Activated T-helper 2 cell treated with anti-CD3 and anti-CD28 coated beads, Interferon-gamma antibody, Interleukin-2, Interleukin-4, amounts not matched to agents 10 μg/mL and 5 μg/mL and 100 μg/mL, durations not matched to agents 14 hours and 24 hours and 36 hours (primary cell): ENCODE measurements around the gene DHRS7. TPM values are rescaled to one million over a fixed set of nuclear protein-coding genes. Genes with fewer than 3 reads are reported as not detected.

Experiments used
- DNase-seq: peaks from one replicate; pipeline ENCODE4 v3.0.0; 2021; ENCODE audit warnings: low spot score
- H3K27ac Mint-ChIP-seq: one replicate; pipeline ENCODE4 v1.8.0; 2021; ENCODE audit warnings: mixed read lengths
- H3K27me3 Mint-ChIP-seq: one replicate; pipeline ENCODE4 v1.8.0; 2021; ENCODE audit warnings: low read depth, mixed read lengths
- H3K36me3 Mint-ChIP-seq: one replicate; pipeline ENCODE4 v1.8.0; 2021; ENCODE audit warnings: low read depth, mixed read lengths
- H3K4me1 Mint-ChIP-seq: one replicate; pipeline ENCODE4 v1.8.0; 2021; ENCODE audit warnings: low read depth, mixed read lengths
- H3K4me3 Mint-ChIP-seq: one replicate; pipeline ENCODE4 v1.8.0; 2021; ENCODE audit warnings: low read depth, mild to moderate bottlenecking, moderate library complexity, mixed read lengths
- H3K9me3 Mint-ChIP-seq: one replicate; pipeline ENCODE4 v1.8.0; 2021; ENCODE audit warnings: mixed read lengths
- intact Hi-C: fragments of 100-400 bp; cut with micrococcal nuclease; formaldehyde crosslinking; loops from one replicate; pipeline ENCODE4 v1.15.1; 2023
- total RNA-seq: library from RNA; stranded (reverse); gene quantifications from 2 replicates; pipeline ENCODE4 v1.2.3, GENCODE V29; 2022

DHRS7 gene
- total RNA-seq, 1 donor from 2014 or later: 52.9 TPM

DNA sequence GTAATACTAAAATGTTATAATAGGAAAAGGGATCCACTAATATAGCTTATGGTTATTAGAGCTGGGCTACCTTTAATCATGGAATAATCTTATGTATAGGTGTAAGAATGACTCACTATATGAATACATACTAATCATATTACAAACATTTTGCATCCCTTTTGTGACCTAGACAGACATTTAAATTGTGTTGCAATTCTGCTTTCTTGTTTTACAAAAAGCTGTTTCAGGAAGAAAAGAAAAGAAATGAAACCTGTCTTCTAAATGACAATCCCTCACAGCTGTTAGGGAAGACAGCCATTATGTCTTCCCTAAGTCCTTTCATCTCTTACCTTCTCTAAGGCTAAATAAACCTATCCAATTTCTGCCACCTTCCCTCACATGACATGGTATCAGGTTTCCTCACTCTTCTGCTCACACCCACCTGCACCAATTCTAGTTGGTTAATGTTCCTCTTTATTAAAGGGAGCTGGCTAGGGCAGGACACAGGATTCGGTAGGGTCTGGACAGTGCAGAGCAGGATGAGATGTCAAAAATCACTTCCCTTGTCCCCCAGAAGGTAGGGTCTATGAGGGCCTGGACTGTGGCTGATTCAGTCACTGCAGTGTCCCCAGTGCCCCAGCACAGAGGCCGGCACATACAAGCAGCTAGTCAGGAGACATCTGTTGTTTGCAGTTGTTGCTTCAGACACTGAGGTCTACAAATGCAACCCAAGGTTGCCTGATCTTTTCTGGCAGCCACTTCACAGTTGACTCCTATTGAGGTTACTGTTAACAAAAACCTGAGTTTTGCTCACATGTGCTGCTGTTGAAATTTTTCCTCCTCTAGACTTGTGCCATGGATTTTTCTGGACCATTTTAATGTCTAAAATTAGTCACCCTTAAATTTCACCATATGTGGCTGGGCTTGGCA lies 3.7 kb downstream of the DHRS7 start:
- H3K9me3 Mint-ChIP-seq: no peaks in the 10 kb centered on the region
- no peak overlapping the region for H3K27ac Mint-ChIP-seq
- no peaks in the 10 kb centered on the region for H3K27me3 Mint-ChIP-seq
- peaks cover 34% of the 10 kb centered on the region for H3K4me1 Mint-ChIP-seq
- peaks cover 34% of the 10 kb centered on the region for H3K36me3 Mint-ChIP-seq
- intact Hi-C loops: loop anchor here (10.0 kb wide), 1 partner anchor 697 kb away; the partner anchor contains the start of gene GPR135
- DNase-seq: no peak
- no peak overlapping the region for H3K4me3 Mint-ChIP-seq

- Mint-ChIP-seq H3K9me3 (no peaks in the 10 kb centered on the region), H3K27ac (no peak overlapping the region), H3K36me3 (peaks cover 41% of the 10 kb centered on the region), H3K4me1 (peaks cover 29% of the 10 kb centered on the region), H3K27me3 (no peaks in the 10 kb centered on the region), H3K4me3 (no peak overlapping the region)
- no peak for DNase-seq
- intact Hi-C loops: loop anchor here (10.0 kb wide), 1 partner anchor 696 kb away; the partner anchor contains the start of gene GPR135
Observed at GRCh38 chr14:60160422-60160821, 4.8 kb downstream of the DHRS7 start.

GRCh38 chr14:60154671-60155070 lies 10.5 kb downstream of the DHRS7 start:
- Mint-ChIP-seq H3K27me3 (no peaks in the 10 kb centered on the region), H3K4me1 (peaks cover 42% of the 10 kb centered on the region), H3K9me3 (no peaks in the 10 kb centered on the region), H3K27ac (peak overlapping the region; percentile 39), H3K36me3 (peaks cover 49% of the 10 kb centered on the region), H3K4me3 (no peak overlapping the region)
- DNase-seq: no peak
- intact Hi-C loops: loop anchor here (5.0 kb wide), 1 partner anchor 37 kb away; no protein-coding TSS in a partner anchor

DNA sequence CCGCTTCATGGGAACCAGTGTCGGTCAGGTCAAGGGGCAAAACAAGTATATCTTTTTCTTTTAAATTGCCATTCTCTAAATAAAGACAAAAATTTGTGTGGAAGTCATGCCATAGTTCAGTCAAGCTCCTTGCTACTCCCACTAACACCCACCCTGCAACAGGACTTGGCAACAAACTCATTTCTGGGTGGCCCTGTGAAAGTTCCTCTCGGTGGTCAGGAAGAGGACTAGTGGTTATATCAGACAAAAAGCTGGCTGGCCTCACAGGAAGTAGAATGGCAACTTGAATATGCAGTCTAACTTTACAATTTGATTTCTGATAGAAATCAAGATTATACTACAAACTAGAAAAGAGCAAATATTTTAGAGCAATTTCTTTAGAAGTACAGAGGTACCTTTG lies 11.2 kb downstream of the DHRS7 start:
- H3K4me3 Mint-ChIP-seq: no peak overlapping the region
- H3K27ac Mint-ChIP-seq: peak overlapping the region; percentile 58
- intact Hi-C loops: loop anchor here (5.0 kb wide), 1 partner anchor 37 kb away; no protein-coding TSS in a partner anchor
- H3K4me1 Mint-ChIP-seq: peaks cover 40% of the 10 kb centered on the region
- H3K9me3 Mint-ChIP-seq: no peaks in the 10 kb centered on the region
- peaks cover 52% of the 10 kb centered on the region for H3K36me3 Mint-ChIP-seq
- no peak for DNase-seq
- H3K27me3 Mint-ChIP-seq: no peaks in the 10 kb centered on the region

DNA sequence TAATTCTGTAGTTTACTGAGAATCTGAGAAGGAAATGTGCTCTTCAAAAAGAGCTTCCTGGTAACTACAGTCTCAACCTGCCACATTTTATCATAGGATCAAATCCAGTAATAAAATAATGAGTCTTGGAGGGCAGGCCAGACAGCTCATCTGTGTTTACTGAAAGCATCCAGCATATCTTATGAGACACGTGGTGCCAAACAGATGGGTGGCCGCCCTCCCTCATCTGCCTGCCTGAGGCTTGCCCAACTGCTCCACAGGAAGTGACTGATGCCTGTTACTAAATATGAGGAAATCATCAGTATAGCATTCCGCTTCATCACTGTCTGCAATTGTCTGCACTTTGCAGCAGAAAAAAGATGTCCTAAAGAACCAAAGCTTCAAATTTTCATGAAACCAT lies 13.5 kb downstream of the DHRS7 start:
- peak overlapping the region; percentile 89 for H3K27ac Mint-ChIP-seq
- H3K4me1 Mint-ChIP-seq: peaks cover 33% of the 10 kb centered on the region
- peaks cover 59% of the 10 kb centered on the region for H3K36me3 Mint-ChIP-seq
- no peaks in the 10 kb centered on the region for H3K27me3 Mint-ChIP-seq
- peak; percentile 67 for DNase-seq
- no peak overlapping the region for H3K4me3 Mint-ChIP-seq
- intact Hi-C loops: loop anchor here (1.0 to 5.0 kb wide), 3 partner anchors 13 to 58 kb away; no protein-coding TSS in a partner anchor
- no peaks in the 10 kb centered on the region for H3K9me3 Mint-ChIP-seq

DNA sequence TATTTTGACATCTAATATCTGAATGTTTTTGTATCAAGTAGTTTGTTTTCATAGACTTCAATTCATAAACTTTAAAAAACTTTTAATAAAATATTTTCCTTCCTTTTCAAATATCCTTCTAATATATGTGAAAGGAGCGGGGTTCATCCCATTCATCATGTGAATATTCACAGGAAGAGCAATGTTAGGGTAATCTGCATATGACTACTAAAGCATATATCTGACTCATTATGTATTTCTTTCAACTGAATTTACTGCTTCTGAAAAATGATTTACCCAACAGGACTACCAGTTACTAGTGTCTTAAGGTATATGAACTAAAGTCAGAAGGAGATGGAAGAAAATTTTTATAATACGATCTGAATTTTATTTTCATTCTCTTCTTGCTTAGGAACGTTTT lies 30.5 kb downstream of the DHRS7 start:
- Mint-ChIP-seq H3K4me1 (peaks cover 6% of the 10 kb centered on the region), H3K9me3 (peaks cover 3% of the 10 kb centered on the region), H3K4me3 (no peak overlapping the region), H3K27me3 (no peaks in the 10 kb centered on the region), H3K27ac (no peak overlapping the region), H3K36me3 (peaks cover 45% of the 10 kb centered on the region)
- no peak for DNase-seq
- intact Hi-C loops: no loop called here

DNA sequence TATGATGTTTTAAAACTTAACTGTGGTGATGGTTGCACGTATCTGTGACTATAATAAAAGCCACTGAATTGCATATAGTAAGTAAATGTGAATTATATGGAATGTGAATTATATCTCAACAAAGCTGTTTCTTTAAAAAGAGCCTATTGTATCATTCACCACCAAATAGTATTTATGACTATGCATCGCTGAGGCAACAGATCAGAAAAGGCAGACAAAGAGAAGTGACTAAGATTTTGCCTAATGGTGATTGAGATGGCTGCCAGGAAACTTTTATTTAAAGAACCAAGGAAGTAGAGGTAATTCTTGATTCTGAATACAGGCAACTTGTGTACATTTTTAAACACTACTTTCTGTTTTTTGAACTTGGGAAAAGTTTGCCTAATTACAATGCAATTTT lies 31.7 kb downstream of the DHRS7 start:
- no peak overlapping the region for H3K4me3 Mint-ChIP-seq
- intact Hi-C loops: no loop called here
- no peak for DNase-seq
- peaks cover 3% of the 10 kb centered on the region for H3K9me3 Mint-ChIP-seq
- H3K4me1 Mint-ChIP-seq: peaks cover 6% of the 10 kb centered on the region
- H3K27me3 Mint-ChIP-seq: no peaks in the 10 kb centered on the region
- H3K27ac Mint-ChIP-seq: no peak overlapping the region
- H3K36me3 Mint-ChIP-seq: peaks cover 50% of the 10 kb centered on the region

DNA sequence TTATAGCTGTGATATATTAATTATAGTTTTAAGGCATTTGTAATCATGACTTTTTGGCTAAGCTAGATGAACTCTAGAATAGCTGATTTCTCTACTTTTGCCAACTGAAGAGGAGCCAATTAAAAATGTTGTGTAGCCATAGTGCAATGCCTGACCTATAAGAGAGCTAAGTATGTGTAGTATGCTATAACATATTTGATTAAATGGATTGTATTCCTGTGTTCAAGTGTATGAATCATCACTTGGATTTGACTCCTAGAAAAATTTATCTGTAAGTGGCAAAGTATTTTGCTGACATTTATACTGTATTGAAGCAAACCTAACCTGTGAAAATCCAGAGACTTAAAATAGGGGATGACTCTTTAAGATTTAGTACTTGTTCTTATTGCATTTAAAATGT lies 39.3 kb downstream of the DHRS7 start:
- H3K27ac Mint-ChIP-seq: no peak overlapping the region
- intact Hi-C loops: no loop called here
- peaks cover 8% of the 10 kb centered on the region for H3K9me3 Mint-ChIP-seq
- no peak overlapping the region for H3K4me3 Mint-ChIP-seq
- no peak for DNase-seq
- H3K36me3 Mint-ChIP-seq: peaks cover 70% of the 10 kb centered on the region
- no peaks in the 10 kb centered on the region for H3K27me3 Mint-ChIP-seq
- peaks cover 11% of the 10 kb centered on the region for H3K4me1 Mint-ChIP-seq

DNA sequence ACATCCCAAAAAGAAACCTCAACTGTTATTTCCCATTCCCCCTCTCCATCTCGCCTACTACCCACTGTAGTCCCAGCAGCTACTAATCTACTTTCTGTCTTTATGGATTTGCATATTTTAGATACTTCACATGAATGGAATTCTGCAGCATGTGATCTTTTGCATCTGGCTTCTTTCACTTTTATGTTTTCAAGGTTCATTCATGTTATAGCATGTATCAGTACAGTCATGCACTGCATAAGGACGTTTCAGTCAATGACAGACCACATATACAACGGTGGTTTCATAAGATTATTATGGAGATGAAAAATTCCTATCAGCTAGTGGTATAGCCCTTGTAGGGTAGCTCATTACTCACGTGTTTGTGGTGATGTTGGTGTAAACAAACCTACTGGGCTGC lies 49.0 kb downstream of the DHRS7 start:
- H3K27me3 Mint-ChIP-seq: no peaks in the 10 kb centered on the region

DNA sequence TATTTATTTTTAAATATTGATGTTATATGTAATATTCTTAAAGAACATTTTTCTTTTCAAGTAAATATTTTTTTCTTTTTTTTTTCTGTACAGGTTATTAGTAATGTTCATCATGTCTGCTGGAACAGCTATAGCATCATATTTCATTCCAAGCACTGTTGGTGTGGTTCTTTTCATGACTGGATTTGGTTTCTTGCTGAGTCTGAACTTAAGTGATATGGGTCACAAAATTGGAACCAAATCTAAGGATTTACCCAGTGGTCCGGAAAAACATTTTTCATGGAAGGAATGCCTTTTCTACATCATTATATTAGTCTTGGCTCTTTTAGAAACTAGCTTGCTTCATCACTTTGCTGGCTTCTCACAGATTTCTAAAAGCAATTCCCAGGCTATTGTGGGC lies 50.3 kb downstream of the DHRS7 start:
- H3K4me3 Mint-ChIP-seq: no peak overlapping the region
- H3K27ac Mint-ChIP-seq: no peak overlapping the region
- H3K4me1 Mint-ChIP-seq: peaks cover 15% of the 10 kb centered on the region
- intact Hi-C loops: loop anchor here (5.0 kb wide), 1 partner anchor 37 kb away; no protein-coding TSS in a partner anchor
- H3K9me3 Mint-ChIP-seq: no peaks in the 10 kb centered on the region
- no peaks in the 10 kb centered on the region for H3K27me3 Mint-ChIP-seq
- DNase-seq: no peak
- H3K36me3 Mint-ChIP-seq: peaks cover 47% of the 10 kb centered on the region

More for the DNA sequence above, 49.0 kb downstream of the DHRS7 start:
- no peak for DNase-seq
- Mint-ChIP-seq H3K4me1 (peaks cover 10% of the 10 kb centered on the region), H3K36me3 (peaks cover 48% of the 10 kb centered on the region), H3K27ac (no peak overlapping the region), H3K4me3 (no peak overlapping the region), H3K9me3 (no peaks in the 10 kb centered on the region)
- intact Hi-C loops: loop anchor here (5.0 kb wide), 1 partner anchor 36 kb away; no protein-coding TSS in a partner anchor

- Mint-ChIP-seq H3K4me1 (peaks cover 24% of the 10 kb centered on the region), H3K4me3 (no peak overlapping the region), H3K27ac (no peak overlapping the region), H3K27me3 (no peaks in the 10 kb centered on the region), H3K36me3 (peaks cover 48% of the 10 kb centered on the region), H3K9me3 (no peaks in the 10 kb centered on the region)
- no peak for DNase-seq
- intact Hi-C loops: no loop called here
Observed at GRCh38 chr14:60111732-60112131, 53.5 kb downstream of the DHRS7 start.

DNA sequence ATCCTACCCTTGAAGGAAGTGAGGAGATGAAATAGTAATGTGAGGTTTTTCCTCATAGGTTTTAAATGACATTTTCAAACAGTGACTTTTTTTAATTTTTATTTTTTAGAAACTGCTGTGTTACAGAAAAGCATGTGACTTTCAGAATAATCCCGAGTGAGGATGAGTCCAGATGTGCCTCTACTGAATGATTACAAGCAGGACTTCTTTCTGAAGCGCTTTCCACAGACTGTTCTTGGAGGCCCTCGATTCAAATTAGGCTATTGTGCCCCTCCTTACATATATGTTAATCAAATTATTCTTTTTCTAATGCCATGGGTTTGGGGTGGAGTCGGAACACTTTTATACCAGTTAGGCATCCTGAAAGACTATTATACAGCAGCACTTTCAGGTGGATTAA lies 57.7 kb downstream of the DHRS7 start:
- no peaks in the 10 kb centered on the region for H3K9me3 Mint-ChIP-seq
- intact Hi-C loops: no loop called here
- no peak overlapping the region for H3K4me3 Mint-ChIP-seq
- no peak for DNase-seq
- peaks cover 43% of the 10 kb centered on the region for H3K36me3 Mint-ChIP-seq
- H3K27me3 Mint-ChIP-seq: no peaks in the 10 kb centered on the region
- peaks cover 21% of the 10 kb centered on the region for H3K4me1 Mint-ChIP-seq
- H3K27ac Mint-ChIP-seq: no peak overlapping the region

DNA sequence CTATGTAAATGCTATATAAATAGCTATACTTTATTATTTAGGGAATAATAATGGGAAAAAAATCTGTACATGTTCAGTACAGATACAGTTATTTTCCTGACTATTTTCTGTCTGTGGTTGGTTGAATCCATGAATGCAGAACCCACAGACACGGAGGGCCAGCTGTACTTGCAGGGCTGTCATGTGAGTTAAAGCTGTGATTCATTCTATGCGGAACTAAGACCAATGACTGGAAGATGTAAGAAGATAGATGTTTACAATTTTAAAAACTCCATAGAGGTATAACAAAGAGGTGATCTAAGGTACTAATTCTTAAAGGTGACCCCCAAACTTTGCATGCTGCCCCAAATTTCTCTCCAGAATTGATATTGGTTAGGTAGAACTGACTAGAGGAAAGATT lies 58.9 kb downstream of the DHRS7 start:
- H3K36me3 Mint-ChIP-seq: peaks cover 39% of the 10 kb centered on the region

More for the DNA sequence above, 58.9 kb downstream of the DHRS7 start:
- Mint-ChIP-seq H3K9me3 (no peaks in the 10 kb centered on the region), H3K4me1 (peaks cover 19% of the 10 kb centered on the region), H3K4me3 (no peak overlapping the region), H3K27me3 (no peaks in the 10 kb centered on the region), H3K27ac (no peak overlapping the region)
- intact Hi-C loops: no loop called here
- no peak for DNase-seq
